Endodermal cell (in vitro differentiated cells): ENCODE data around the gene PRMT1. TPM values are rescaled to one million over a fixed set of nuclear protein-coding genes. Genes with fewer than 3 reads are reported as not detected.

Experiments used
- DNase-seq: peaks from one replicate; pipeline ENCODE4 v3.0.0-alpha.2; 2017
- H3K27ac ChIP-seq: 2 replicates; pipeline ENCODE4 v1.5.1; 2013; ENCODE audit warnings: mild to moderate bottlenecking, low read depth, low read length, moderate library complexity
- H3K27me3 ChIP-seq: 2 replicates; pipeline ENCODE4 v1.6.1; 2013; ENCODE audit warnings: mild to moderate bottlenecking, low read length, moderate library complexity; ENCODE audit not compliant: insufficient read depth, control insufficient read depth, poor library complexity, severe bottlenecking
- H3K36me3 ChIP-seq: 2 replicates; pipeline ENCODE4 v1.7.0; 2013; ENCODE audit warnings: mild to moderate bottlenecking, low read length, moderate library complexity; ENCODE audit not compliant: control insufficient read depth, insufficient read depth
- H3K4me1 ChIP-seq: one replicate; pipeline ENCODE4 v1.7.0; 2013; ENCODE audit warnings: low read length; ENCODE audit not compliant: control insufficient read depth, insufficient read depth
- H3K4me3 ChIP-seq: 2 replicates; pipeline ENCODE4 v1.5.1; 2013; ENCODE audit warnings: mild to moderate bottlenecking, low read length, moderate library complexity
- H3K9ac ChIP-seq: 2 replicates; pipeline ENCODE4 v1.6.1; 2013; ENCODE audit warnings: mild to moderate bottlenecking, low read length, moderate library complexity; ENCODE audit not compliant: poor library complexity, severe bottlenecking; ENCODE audit errors: extremely low read depth
- H3K9me3 ChIP-seq: 2 replicates; pipeline ENCODE4 v1.6.1; 2013; ENCODE audit warnings: mild to moderate bottlenecking, low read length, moderate library complexity; ENCODE audit not compliant: control insufficient read depth
- H3K27ac Mint-ChIP-seq: 2 replicates; pipeline ENCODE4 v1.8.0; 2020; ENCODE audit warnings: mixed read lengths
- H3K27me3 Mint-ChIP-seq: 2 replicates; pipeline ENCODE4 v1.8.0; 2021; ENCODE audit warnings: mild to moderate bottlenecking, mixed read lengths; ENCODE audit not compliant: insufficient read depth
- H3K36me3 Mint-ChIP-seq: 2 replicates; pipeline ENCODE4 v1.8.0; 2020; ENCODE audit warnings: low read depth, mixed read lengths
- H3K4me1 Mint-ChIP-seq: 2 replicates; pipeline ENCODE4 v1.8.0; 2020; ENCODE audit warnings: mixed read lengths
- H3K4me3 Mint-ChIP-seq: 2 replicates; pipeline ENCODE4 v1.8.0; 2020; ENCODE audit warnings: mild to moderate bottlenecking, moderate library complexity, mixed read lengths
- H3K9me3 Mint-ChIP-seq: 2 replicates; pipeline ENCODE4 v1.8.0; 2020; ENCODE audit warnings: mild to moderate bottlenecking, mixed read lengths
- WGBS, 2 experiments: methylation state at CpG; one replicate each; pipeline versions ENCODE4 v1.1.5 to v1.1.7; 2013; ENCODE audit warnings: missing lambda C conversion rate in 2 of 2, mixed read lengths in 1 of 2; ENCODE audit not compliant: insufficient coverage in 1 of 2, insufficient read length in 1 of 2; 5-methylcytosine and 5-hydroxymethylcytosine counted together
- long read RNA-seq, 4 experiments: library from polyadenylated mRNA in 2 of 4; library from RNA in 1 of 4; library from capped mRNA in 1 of 4; stranded (forward) in 3 of 4; unstranded in 1 of 4; transcript quantifications; one replicate each; pipeline ENCODE4 v2.0.0, GENCODE V29; 2020 to 2021; ENCODE audit warnings: inconsistent platforms in 1 of 4
- polyA plus RNA-seq, 2 experiments: library from polyadenylated mRNA; stranded (reverse); fragments of 50-300 nt; gene quantifications; one replicate each; pipeline ENCODE4 v1.2.3, GENCODE V29; 2013
- total RNA-seq, 2 donors: library from RNA; stranded (reverse); fragmentation: NEBNext Ultra II Directional in 1 of 2; extraction: Animal tissue kit (Norgen Biotek cat#: 25700) in 1 of 2; gene quantifications; 2 replicates in 1 of 2; 3 replicates in 1 of 2; pipeline ENCODE4 v1.2.1, GENCODE V29; 2021
- TF ChIP-seq, protein P1 (sequence below): fragments of 200-600 bp; sonication (generic); conservative IDR thresholded peaks from 2 replicates; pipeline ENCODE4 v1.5.0; 2021; ENCODE audit warnings: antibody characterized with exemption, mild to moderate bottlenecking

PRMT1 gene
- total RNA-seq: 100 to 1,000 TPM; 343 to 362 TPM
- polyA plus RNA-seq (2013, experiment 1 of 2): 417 TPM
- 408 TPM for polyA plus RNA-seq (2013, experiment 2 of 2)
- long read RNA-seq, experiment 1, transcript PRMT1-202 (11 exons, 1,327 nt): minor isoform, 5 of 194 reads
- long read RNA-seq, experiment 1, transcript PRMT1-201 (10 exons, 1,393 nt): major isoform, 107 of 194 reads
- long read RNA-seq, experiment 1, partial matches to known transcripts: 44 of 194 reads
- long read RNA-seq, experiment 1, other reads (novel, unspliced or antisense): 38 of 194 reads
- long read RNA-seq, experiment 2, transcript PRMT1-201 (10 exons, 1,393 nt): major isoform, 429 of 510 reads
- long read RNA-seq, experiment 2, transcript PRMT1-202 (11 exons, 1,327 nt): minor isoform, 21 of 510 reads
- long read RNA-seq, experiment 2, partial matches to known transcripts: 16 of 510 reads
- long read RNA-seq, experiment 2, other reads (novel, unspliced or antisense): 43 of 510 reads
- long read RNA-seq, experiment 3, transcript PRMT1-201 (10 exons, 1,393 nt): major isoform, 796 of 924 reads
- long read RNA-seq, experiment 3, transcript PRMT1-202 (11 exons, 1,327 nt): minor isoform, 64 of 924 reads
- long read RNA-seq, experiment 3, partial matches to known transcripts: 17 of 924 reads
- long read RNA-seq, experiment 3, other reads (novel, unspliced or antisense): 45 of 924 reads
- long read RNA-seq, experiment 4, transcript PRMT1-201 (10 exons, 1,393 nt): major isoform, 1,183 of 1,352 reads
- long read RNA-seq, experiment 4, transcript PRMT1-202 (11 exons, 1,327 nt): minor isoform, 55 of 1,352 reads
- long read RNA-seq, experiment 4, partial matches to known transcripts: 68 of 1,352 reads
- long read RNA-seq, experiment 4, other reads (novel, unspliced or antisense): 41 of 1,352 reads

DNA sequence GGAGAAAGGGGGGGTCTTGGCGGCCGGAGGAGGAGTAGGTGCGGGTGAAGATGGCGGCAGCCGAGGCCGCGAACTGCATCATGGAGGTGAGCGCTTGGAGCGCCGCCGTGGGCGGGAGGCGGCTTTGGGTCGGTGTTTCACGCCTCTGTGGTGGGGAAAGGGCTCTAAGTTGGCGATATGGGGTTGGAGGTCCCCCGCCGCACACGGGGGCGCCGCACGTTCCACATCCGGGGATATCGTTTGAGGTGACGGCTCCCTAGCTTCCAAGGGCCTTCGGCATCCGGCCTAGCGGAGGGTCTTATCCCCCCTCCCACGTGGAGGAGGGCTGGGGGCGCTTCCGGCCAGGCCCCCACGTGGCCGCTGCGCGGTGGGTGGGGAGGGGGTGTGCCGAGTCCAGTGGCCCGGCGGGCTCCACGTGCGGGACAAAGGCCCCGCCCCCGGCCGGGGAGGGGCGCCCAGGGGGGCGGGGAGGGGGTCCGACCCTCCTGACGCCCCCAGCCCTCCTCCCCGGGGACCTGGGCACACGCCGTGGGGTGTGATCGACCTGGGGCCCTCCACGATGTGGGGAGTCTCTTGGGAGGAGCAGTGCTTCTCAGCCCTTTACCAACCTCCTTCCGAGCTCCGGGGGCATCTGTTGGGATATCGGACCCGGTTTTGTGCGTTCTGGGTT lies at the start of gene PRMT1:
Gene PRMT1, plus strand, starts transcription at position 41 of the 670 bp plus-strand sequence. Its CDS starts 10 bp downstream, at position 51.
- H3K4me1 ChIP-seq: peaks cover 14% of the 10 kb centered on the region
- peak within 1 kb of the TSS; percentile 86 for H3K4me3 ChIP-seq
- peak within 1 kb of the TSS; percentile 100 for H3K27ac Mint-ChIP-seq
- H3K36me3 ChIP-seq: peaks cover 13% of the 10 kb centered on the region
- H3K36me3 Mint-ChIP-seq: peaks cover 18% of the 10 kb centered on the region
- H3K27me3 Mint-ChIP-seq: no peaks in the 10 kb centered on the region
- peak within 1 kb of the TSS; percentile 99 for H3K27ac ChIP-seq
- 0% methylated on average over 29 to 50 of the region's 57 CpGs for WGBS, 2 experiments
- H3K4me3 Mint-ChIP-seq: peak within 1 kb of the TSS; percentile 97
- H3K27me3 ChIP-seq: no peaks in the 10 kb centered on the region
- TF ChIP-seq, protein P1, sequence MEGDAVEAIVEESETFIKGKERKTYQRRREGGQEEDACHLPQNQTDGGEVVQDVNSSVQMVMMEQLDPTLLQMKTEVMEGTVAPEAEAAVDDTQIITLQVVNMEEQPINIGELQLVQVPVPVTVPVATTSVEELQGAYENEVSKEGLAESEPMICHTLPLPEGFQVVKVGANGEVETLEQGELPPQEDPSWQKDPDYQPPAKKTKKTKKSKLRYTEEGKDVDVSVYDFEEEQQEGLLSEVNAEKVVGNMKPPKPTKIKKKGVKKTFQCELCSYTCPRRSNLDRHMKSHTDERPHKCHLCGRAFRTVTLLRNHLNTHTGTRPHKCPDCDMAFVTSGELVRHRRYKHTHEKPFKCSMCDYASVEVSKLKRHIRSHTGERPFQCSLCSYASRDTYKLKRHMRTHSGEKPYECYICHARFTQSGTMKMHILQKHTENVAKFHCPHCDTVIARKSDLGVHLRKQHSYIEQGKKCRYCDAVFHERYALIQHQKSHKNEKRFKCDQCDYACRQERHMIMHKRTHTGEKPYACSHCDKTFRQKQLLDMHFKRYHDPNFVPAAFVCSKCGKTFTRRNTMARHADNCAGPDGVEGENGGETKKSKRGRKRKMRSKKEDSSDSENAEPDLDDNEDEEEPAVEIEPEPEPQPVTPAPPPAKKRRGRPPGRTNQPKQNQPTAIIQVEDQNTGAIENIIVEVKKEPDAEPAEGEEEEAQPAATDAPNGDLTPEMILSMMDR: no peak
- H3K9me3 Mint-ChIP-seq: no peaks in the 10 kb centered on the region
- no peak for DNase-seq
- H3K9me3 ChIP-seq: no peaks in the 10 kb centered on the region
- H3K9ac ChIP-seq: peak within 1 kb of the TSS; percentile 95
- peaks cover 25% of the 10 kb centered on the region for H3K4me1 Mint-ChIP-seq

DNA sequence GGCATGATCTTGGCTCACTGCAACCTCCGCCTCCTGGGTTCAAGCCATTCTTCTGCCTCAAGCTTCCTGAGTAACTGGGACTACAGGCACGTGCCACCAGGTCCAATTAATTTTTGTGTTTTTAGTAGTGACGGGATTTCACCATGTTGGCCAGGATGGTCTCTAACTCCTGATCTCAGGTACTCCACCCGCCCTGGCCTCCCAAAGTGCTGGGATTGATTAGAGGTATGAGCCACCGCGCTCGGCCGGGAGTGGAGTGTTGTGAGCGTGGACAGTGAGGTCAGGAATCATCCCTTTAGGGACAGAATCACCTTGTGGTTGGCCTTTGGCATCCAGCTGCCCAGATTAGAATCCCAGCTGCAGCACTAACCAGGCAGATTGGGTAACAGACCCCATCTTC lies 47.4 kb upstream of the PRMT1 start:
- no peak for DNase-seq
- H3K9ac ChIP-seq: no peak overlapping the region
- peaks cover 36% of the 10 kb centered on the region for H3K36me3 ChIP-seq
- no peaks in the 10 kb centered on the region for H3K4me1 ChIP-seq
- no peak overlapping the region for H3K4me3 Mint-ChIP-seq
- no peaks in the 10 kb centered on the region for H3K27me3 Mint-ChIP-seq
- H3K27ac ChIP-seq: no peak overlapping the region
- H3K9me3 Mint-ChIP-seq: no peaks in the 10 kb centered on the region
- TF ChIP-seq, protein P1: no peak
- no peak overlapping the region for H3K4me3 ChIP-seq
- no peak overlapping the region for H3K27ac Mint-ChIP-seq
- no peaks in the 10 kb centered on the region for H3K9me3 ChIP-seq
- no peaks in the 10 kb centered on the region for H3K27me3 ChIP-seq
- no peaks in the 10 kb centered on the region for H3K4me1 Mint-ChIP-seq
- 81 to 95% methylated on average over 8 to 9 of the region's 9 CpGs for WGBS, 2 experiments
- H3K36me3 Mint-ChIP-seq: peaks cover 34% of the 10 kb centered on the region

DNA sequence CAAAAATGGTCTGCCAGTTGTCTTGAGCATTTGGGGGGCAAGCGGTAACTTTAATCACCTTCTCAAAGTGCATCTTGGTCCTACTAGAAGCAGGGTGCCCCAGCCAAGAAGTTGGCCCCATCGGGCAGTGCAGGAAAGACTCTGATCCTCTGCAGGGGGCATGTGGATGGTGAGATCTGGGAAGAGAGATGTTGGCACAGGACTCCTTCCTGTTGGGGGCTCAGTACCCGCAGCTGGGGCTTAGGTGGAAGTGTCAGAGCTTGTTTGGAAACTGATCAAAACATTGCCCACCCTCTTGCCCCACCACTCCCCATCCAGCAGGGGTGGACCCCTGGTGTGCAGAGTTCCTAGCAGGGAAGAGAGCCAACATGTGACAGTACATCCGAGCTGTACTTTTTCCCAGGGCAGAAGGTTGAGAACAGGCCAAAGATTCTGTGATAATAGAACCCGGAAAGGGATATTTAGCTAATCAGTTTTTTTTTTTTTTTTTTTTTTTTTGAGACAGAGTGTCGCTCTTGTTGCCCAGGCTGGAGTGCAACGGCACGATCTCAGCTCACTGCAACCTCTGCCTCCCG lies 46.0 kb upstream of the PRMT1 start:
- Histone ChIP-seq H3K36me3 (peaks cover 27% of the 10 kb centered on the region), H3K9me3 (no peaks in the 10 kb centered on the region), H3K4me1 (no peaks in the 10 kb centered on the region), H3K4me3 (no peak overlapping the region), H3K9ac (no peak overlapping the region), H3K27ac (no peak overlapping the region), H3K27me3 (no peaks in the 10 kb centered on the region)
- Mint-ChIP-seq H3K4me3 (no peak overlapping the region), H3K36me3 (peaks cover 29% of the 10 kb centered on the region), H3K27ac (no peak overlapping the region), H3K4me1 (no peaks in the 10 kb centered on the region), H3K9me3 (no peaks in the 10 kb centered on the region), H3K27me3 (peaks cover 5% of the 10 kb centered on the region)
- DNase-seq: peak; percentile 39
- 83 to 91% methylated on average over 4 to 8 of the region's 9 CpGs for WGBS, 2 experiments
- TF ChIP-seq, protein P1: no peak
